ENCODE measurements around the gene CASP2. TPM values are rescaled to one million over a fixed set of nuclear protein-coding genes. Genes with fewer than 3 reads are reported as not detected.
A peak's percentile ranks its signal among the peaks of the same experiment; 100 is the strongest.

The CASP2 gene
- total RNA-seq, 1 experiment from 2014 or later = 67.2 TPM

DNA sequence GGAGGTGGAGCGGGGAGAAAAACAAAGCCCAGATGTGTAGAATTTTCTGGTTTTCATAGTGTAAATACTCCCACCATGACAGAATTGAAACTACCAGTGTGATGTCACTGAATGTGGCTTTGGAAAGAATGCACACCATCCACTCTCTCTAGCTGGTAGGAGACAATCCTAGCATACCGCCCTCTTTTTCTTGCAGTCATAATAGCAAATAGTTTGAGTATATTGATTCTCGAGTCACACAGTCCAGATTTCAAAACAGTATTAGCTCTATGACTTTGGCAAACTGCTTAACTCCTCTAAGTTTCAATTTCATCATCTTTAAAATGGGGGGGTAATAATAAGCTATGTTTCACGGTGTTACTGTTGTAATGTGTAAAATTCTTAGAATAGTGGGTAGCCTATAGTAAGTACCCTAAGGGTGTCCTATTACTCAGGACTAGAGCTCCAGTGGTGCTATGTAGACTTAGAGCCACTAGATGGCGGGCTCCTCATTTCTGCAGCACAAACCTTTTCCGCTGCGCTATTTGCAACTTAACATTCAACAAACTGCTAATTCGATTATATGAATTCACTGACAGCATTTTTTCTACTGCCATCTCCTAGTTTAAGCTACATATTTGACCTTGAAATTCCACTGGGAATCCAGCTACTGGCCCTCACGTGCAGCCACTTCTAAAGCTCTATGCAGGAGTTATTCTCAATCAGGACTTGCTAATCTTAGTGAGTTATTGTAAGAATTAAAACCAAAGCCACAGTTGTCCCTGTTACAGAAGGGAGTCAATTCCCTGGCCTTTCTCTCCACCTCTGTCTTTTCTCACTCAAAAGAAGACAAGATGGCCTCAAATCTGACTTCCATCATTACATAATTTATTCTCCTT lies 47.6 kb upstream of the CASP2 start:
- H3K27ac ChIP-seq = peak overlapping the region; percentile 80
- no peaks in the 10 kb centered on the region for H4K20me1 ChIP-seq (ENCODE audit: insufficient read depth)
- H3K4me3 ChIP-seq = peak overlapping the region; percentile 11; the same call in 1 of the 2 replicates
- H3K79me2 ChIP-seq (ENCODE audit: low read depth) = no peaks in the 10 kb centered on the region
- no TSS peak for BruUV-seq (replicated peaks)
- H3F3A ChIP-seq (ENCODE audit: insufficient read depth, low read depth) = peaks cover 22% of the 10 kb centered on the region
- peaks cover 54% of the 10 kb centered on the region for H3K4me1 ChIP-seq (replicated peaks; ENCODE audit: insufficient read depth)
- no peaks in the 10 kb centered on the region for H3K36me3 ChIP-seq (ENCODE audit: low read depth)
- no peaks in the 10 kb centered on the region for H3K27me3 ChIP-seq (ENCODE audit: insufficient read depth, low read depth)
- no peak for TF ChIP-seq EZH2 (IDR thresholded peaks at IDR 0.05; ENCODE audit: low read depth)
- TF ChIP-seq, protein P1, sequence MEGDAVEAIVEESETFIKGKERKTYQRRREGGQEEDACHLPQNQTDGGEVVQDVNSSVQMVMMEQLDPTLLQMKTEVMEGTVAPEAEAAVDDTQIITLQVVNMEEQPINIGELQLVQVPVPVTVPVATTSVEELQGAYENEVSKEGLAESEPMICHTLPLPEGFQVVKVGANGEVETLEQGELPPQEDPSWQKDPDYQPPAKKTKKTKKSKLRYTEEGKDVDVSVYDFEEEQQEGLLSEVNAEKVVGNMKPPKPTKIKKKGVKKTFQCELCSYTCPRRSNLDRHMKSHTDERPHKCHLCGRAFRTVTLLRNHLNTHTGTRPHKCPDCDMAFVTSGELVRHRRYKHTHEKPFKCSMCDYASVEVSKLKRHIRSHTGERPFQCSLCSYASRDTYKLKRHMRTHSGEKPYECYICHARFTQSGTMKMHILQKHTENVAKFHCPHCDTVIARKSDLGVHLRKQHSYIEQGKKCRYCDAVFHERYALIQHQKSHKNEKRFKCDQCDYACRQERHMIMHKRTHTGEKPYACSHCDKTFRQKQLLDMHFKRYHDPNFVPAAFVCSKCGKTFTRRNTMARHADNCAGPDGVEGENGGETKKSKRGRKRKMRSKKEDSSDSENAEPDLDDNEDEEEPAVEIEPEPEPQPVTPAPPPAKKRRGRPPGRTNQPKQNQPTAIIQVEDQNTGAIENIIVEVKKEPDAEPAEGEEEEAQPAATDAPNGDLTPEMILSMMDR (conservative IDR thresholded peaks at IDR 0.05) = peak; percentile 98
- intact Hi-C loops (cut with micrococcal nuclease; ENCODE audit: unreplicated experiment) = loop anchor here (1.0 to 10.0 kb wide), 7 partner anchors 48 to 884 kb away; partner anchors contain the start of genes CASP2, EPHA1, OR2A14 and ZYX
- ChIA-PET POLR2A (ENCODE audit: unreplicated experiment) (interaction anchor here (0.5 to 1.0 kb wide), 8 partner anchors 49 to 474 kb away, joined by 3 to 30 read pairs (median 4); no protein-coding TSS in a partner anchor), CTCF (interaction anchor here (0.5 to 2.0 kb wide), 17 partner anchors 9 to 797 kb away, joined by 3 to 25 read pairs (median 5); partner anchors contain the start of genes CASP2 and GSTK1)
- peak overlapping the region; percentile 4; the same call in 1 of the 2 replicates for H2AFZ ChIP-seq
- H3K4me2 ChIP-seq = peak overlapping the region; percentile 66
- peaks cover 8% of the 10 kb centered on the region; the same call in 1 of the 2 replicates for H3K9me3 ChIP-seq (ENCODE audit: insufficient read depth, low read depth)
- H3K9me2 ChIP-seq (ENCODE audit: insufficient read depth) = no peaks in the 10 kb centered on the region
- DNase-seq = peak; percentile 71 to 84

DNA sequence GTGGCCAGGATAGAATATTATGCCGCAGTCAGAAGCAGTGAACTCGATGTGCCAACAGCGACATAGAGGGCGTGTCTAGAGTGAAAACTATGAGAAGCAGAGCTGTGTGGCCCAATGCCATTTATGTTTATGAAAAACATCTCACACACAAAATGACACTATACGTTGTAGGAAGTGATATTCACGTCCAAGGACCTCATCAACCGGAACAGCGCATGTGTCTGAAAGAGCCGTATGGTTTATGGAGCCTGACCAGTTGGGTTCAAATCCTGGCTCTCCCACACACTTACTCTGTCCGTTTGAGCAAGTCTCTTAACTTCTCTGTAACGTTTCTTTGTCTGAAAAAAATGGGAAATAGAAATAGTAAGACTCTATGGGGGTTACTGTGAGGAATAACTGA lies 45.8 kb upstream of the CASP2 start:
- Histone ChIP-seq H4K20me1 (ENCODE audit: insufficient read depth) (no peaks in the 10 kb centered on the region), H3K27me3 (ENCODE audit: insufficient read depth, low read depth) (no peaks in the 10 kb centered on the region), H3K79me2 (ENCODE audit: low read depth) (no peaks in the 10 kb centered on the region), H3F3A (ENCODE audit: insufficient read depth, low read depth) (peaks cover 29% of the 10 kb centered on the region), H3K27ac (no peak overlapping the region), H3K4me3 (no peak overlapping the region), H3K9me2 (ENCODE audit: insufficient read depth) (no peaks in the 10 kb centered on the region), H3K4me1 (replicated peaks; ENCODE audit: insufficient read depth) (peaks cover 72% of the 10 kb centered on the region), H3K4me2 (no peak overlapping the region), H2AFZ (no peak overlapping the region), H3K36me3 (ENCODE audit: low read depth) (no peaks in the 10 kb centered on the region), H3K9me3 (ENCODE audit: insufficient read depth, low read depth) (no peaks in the 10 kb centered on the region; the same call in 1 of the 2 replicates)
- ChIA-PET CTCF (interaction anchor here (0.6 to 0.8 kb wide), 2 partner anchors 18 to 27 kb away, joined by 3 read pairs; no protein-coding TSS in a partner anchor), POLR2A (ENCODE audit: unreplicated experiment) (no interaction called here)
- BruUV-seq (replicated peaks) = no TSS peak
- DNase-seq = no peak
- TF ChIP-seq, protein P1 (conservative IDR thresholded peaks at IDR 0.05) = no peak
- no peak for TF ChIP-seq EZH2 (IDR thresholded peaks at IDR 0.05; ENCODE audit: low read depth)
- intact Hi-C loops (cut with micrococcal nuclease; ENCODE audit: unreplicated experiment) = loop anchor here (10.0 kb wide), 1 partner anchor 882 kb away; the partner anchor contains the start of gene OR2A14

DNA sequence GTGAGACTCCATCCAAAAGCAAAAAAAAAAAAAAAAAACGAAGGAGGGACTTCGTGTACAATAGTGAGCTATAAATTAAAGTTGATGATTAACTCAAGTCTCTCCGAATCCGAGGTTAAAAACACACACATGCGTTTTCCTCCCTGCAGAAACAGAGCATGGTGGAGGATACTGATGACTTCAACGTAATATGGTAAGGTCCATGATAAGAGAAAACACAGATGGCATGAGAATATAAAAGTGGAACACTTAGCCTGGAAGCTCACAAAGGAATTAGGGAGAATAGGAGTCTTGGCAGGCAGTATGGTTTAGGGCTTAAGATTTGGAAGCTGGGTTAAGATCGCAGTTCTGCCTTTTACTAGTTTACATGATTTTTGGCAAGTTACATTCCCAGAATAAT lies 45.0 kb upstream of the CASP2 start:
- no peaks in the 10 kb centered on the region for H3K79me2 ChIP-seq (ENCODE audit: low read depth)
- H3K4me1 ChIP-seq (replicated peaks; ENCODE audit: insufficient read depth) = peaks cover 80% of the 10 kb centered on the region
- no peaks in the 10 kb centered on the region for H3K9me2 ChIP-seq (ENCODE audit: insufficient read depth)
- POLR2A ChIA-PET (ENCODE audit: unreplicated experiment) = no interaction called here
- no peaks in the 10 kb centered on the region for H3K36me3 ChIP-seq (ENCODE audit: low read depth)
- CTCF ChIA-PET = no interaction called here
- no peak overlapping the region for H3K4me2 ChIP-seq
- BruUV-seq (replicated peaks) = no TSS peak
- intact Hi-C loops (cut with micrococcal nuclease; ENCODE audit: unreplicated experiment) = loop anchor here (10.0 kb wide), 1 partner anchor 882 kb away; the partner anchor contains the start of gene OR2A14
- DNase-seq = no peak
- H3K9me3 ChIP-seq (ENCODE audit: insufficient read depth, low read depth) = no peaks in the 10 kb centered on the region; the same call in 1 of the 2 replicates
- H2AFZ ChIP-seq = no peak overlapping the region
- no peak for TF ChIP-seq EZH2 (IDR thresholded peaks at IDR 0.05; ENCODE audit: low read depth)
- TF ChIP-seq, protein P1 (conservative IDR thresholded peaks at IDR 0.05) = no peak
- H3K4me3 ChIP-seq = no peak overlapping the region
- no peak overlapping the region for H3K27ac ChIP-seq
- H3F3A ChIP-seq (ENCODE audit: insufficient read depth, low read depth) = peaks cover 37% of the 10 kb centered on the region
- no peaks in the 10 kb centered on the region for H4K20me1 ChIP-seq (ENCODE audit: insufficient read depth)
- no peaks in the 10 kb centered on the region for H3K27me3 ChIP-seq (ENCODE audit: insufficient read depth, low read depth)
